NAMALWA (cell line): ENCODE measurements around the gene KMT2C.
A peak's percentile ranks its signal among the peaks of the same experiment; 100 is the strongest.
"Not testable (repeated sequence)": the region's sequence is repeated elsewhere in the genome, so short reads cannot be mapped to it uniquely, and the experiment has no call there.

Experiments used
- DNase-seq: peaks from one replicate; pipeline ENCODE4 v3.0.0-alpha.2; 2015; ENCODE audit warnings: low spot score

Gene KMT2C

GRCh38 chr7:152441168-152441567 lies 5.4 kb upstream of the KMT2C start:
- DNase-seq, result not testable (repeated sequence)

- DNase-seq, result not testable (repeated sequence)
Observed at GRCh38 chr7:152438017-152438416, 2.2 kb upstream of the KMT2C start.

- DNase-seq, result peak; percentile 50
Observed at GRCh38 chr7:152436931-152437575, 1.2 kb upstream of the KMT2C start.

GRCh38 chr7:152436111-152436930 lies 518 bp upstream of the KMT2C start:
- peak; percentile 95 for DNase-seq

GRCh38 chr7:152434511-152435383 lies 1.1 kb downstream of the KMT2C start:
- DNase-seq, result peak; percentile 89

- DNase-seq, result peak; percentile 86
Observed at GRCh38 chr7:152433721-152434490, 1.9 kb downstream of the KMT2C start.

- peak; percentile 50 for DNase-seq
Observed at GRCh38 chr7:152432735-152433134, 3.1 kb downstream of the KMT2C start.

- no peak for DNase-seq
Observed at GRCh38 chr7:152430854-152431253, 4.9 kb downstream of the KMT2C start.

GRCh38 chr7:152430118-152430517 lies 5.7 kb downstream of the KMT2C start:
- DNase-seq, result not testable (repeated sequence)

- no peak for DNase-seq
Observed at GRCh38 chr7:152424348-152425108, 11.3 kb downstream of the KMT2C start.

GRCh38 chr7:152423991-152424347 lies 11.8 kb downstream of the KMT2C start:
- no peak for DNase-seq

- not testable (repeated sequence) for DNase-seq
Observed at GRCh38 chr7:152423171-152423570, 12.6 kb downstream of the KMT2C start.

- not testable (repeated sequence) for DNase-seq
Observed at GRCh38 chr7:152420950-152421349, 14.9 kb downstream of the KMT2C start.

GRCh38 chr7:152419473-152420429 lies 16.1 kb downstream of the KMT2C start:
- peak; percentile 19 for DNase-seq

- DNase-seq, result no peak
Observed at GRCh38 chr7:152414779-152415178, 21.0 kb downstream of the KMT2C start.

- DNase-seq, result no peak
Observed at GRCh38 chr7:152411389-152411788, 24.4 kb downstream of the KMT2C start.

- DNase-seq, result peak; percentile 22
Observed at GRCh38 chr7:152406491-152406890, 29.3 kb downstream of the KMT2C start.

GRCh38 chr7:152406030-152406429 lies 29.8 kb downstream of the KMT2C start:
- peak; percentile 23 for DNase-seq

GRCh38 chr7:152403726-152404125 lies 32.1 kb downstream of the KMT2C start:
- peak; percentile 42 for DNase-seq
